Loucy (cell line): ENCODE results near the gene TBC1D20.

ENCODE experiments used
- H2AFZ ChIP-seq: fragments of 200-600 bp; sonication (generic); 2 replicates; pipeline ENCODE4 v1.6.0; 2016; ENCODE audit warnings: antibody characterized with exemption, mild to moderate bottlenecking, low read length, moderate library complexity
- H3F3A ChIP-seq: fragments of 200-600 bp; 2 replicates; pipeline ENCODE4 v1.6.0; 2016; ENCODE audit warnings: antibody characterized with exemption, low read depth, mild to moderate bottlenecking
- H3K27me3 ChIP-seq: fragments of 200-600 bp; sonication (generic); 2 replicates; pipeline ENCODE4 v1.6.1; 2014; ENCODE audit warnings: low read length, mild to moderate bottlenecking; ENCODE audit not compliant: insufficient read depth, poor library complexity, severe bottlenecking
- H3K36me3 ChIP-seq: fragments of 200-600 bp; sonication (generic); 2 replicates; pipeline ENCODE4 v1.6.1; 2016; ENCODE audit warnings: low read length; ENCODE audit not compliant: insufficient read depth
- H3K4me1 ChIP-seq: fragments of 200-600 bp; sonication (generic); 2 replicates; pipeline ENCODE4 v1.5.1; 2014; ENCODE audit warnings: low read length, mild to moderate bottlenecking; ENCODE audit not compliant: insufficient read depth, poor library complexity, severe bottlenecking
- H3K4me2 ChIP-seq: fragments of 200-600 bp; sonication (generic); 2 replicates; pipeline ENCODE4 v1.6.0; 2014; ENCODE audit warnings: antibody characterized with exemption, low read length, low read depth, mild to moderate bottlenecking; ENCODE audit not compliant: poor library complexity, severe bottlenecking
- H3K4me3 ChIP-seq: fragments of 200-600 bp; sonication (generic); 2 replicates; pipeline ENCODE4 v1.5.1; 2014; ENCODE audit warnings: low read length, mild to moderate bottlenecking, mixed read lengths; ENCODE audit not compliant: poor library complexity, severe bottlenecking
- H3K79me2 ChIP-seq: fragments of 200-600 bp; sonication (generic); 2 replicates; pipeline ENCODE4 v1.6.1; 2014; ENCODE audit warnings: low read length; ENCODE audit not compliant: insufficient read depth
- H3K9ac ChIP-seq: fragments of 200-600 bp; sonication (generic); 2 replicates; pipeline ENCODE4 v1.6.0; 2014; ENCODE audit warnings: mild to moderate bottlenecking, low read depth, low read length, moderate library complexity; ENCODE audit not compliant: poor library complexity, severe bottlenecking
- H3K9me2 ChIP-seq: fragments of 200-600 bp; sonication (generic); replicated peaks from 2 replicates; pipeline ENCODE4 v1.6.1; 2016; ENCODE audit warnings: low read depth, low read length, mixed read lengths
- H3K9me3 ChIP-seq: fragments of 200-600 bp; sonication (generic); 2 replicates; pipeline ENCODE4 v1.6.1; 2014; ENCODE audit warnings: mild to moderate bottlenecking, antibody characterized with exemption, low read length, low read depth; ENCODE audit not compliant: insufficient read depth
- H4K20me1 ChIP-seq: fragments of 200-600 bp; sonication (generic); 2 replicates; pipeline ENCODE4 v1.6.0; 2014; ENCODE audit warnings: antibody characterized with exemption, low read length, mild to moderate bottlenecking; ENCODE audit not compliant: insufficient read depth, poor library complexity, severe bottlenecking
- EZH2phosphoT487 ChIP-seq: fragments of 200-600 bp; IDR thresholded peaks from 2 replicates; pipeline ENCODE4 v1.6.1; 2018; ENCODE audit warnings: antibody characterized with exemption, mild to moderate bottlenecking, moderate library complexity, borderline replicate concordance
- TF ChIP-seq, protein P1 (sequence below): fragments of 200-600 bp; sonication (generic); conservative IDR thresholded peaks from 2 replicates; pipeline ENCODE4 v1.5.1; 2014; ENCODE audit warnings: mild to moderate bottlenecking, antibody characterized with exemption, low read length

The TBC1D20 gene

DNA sequence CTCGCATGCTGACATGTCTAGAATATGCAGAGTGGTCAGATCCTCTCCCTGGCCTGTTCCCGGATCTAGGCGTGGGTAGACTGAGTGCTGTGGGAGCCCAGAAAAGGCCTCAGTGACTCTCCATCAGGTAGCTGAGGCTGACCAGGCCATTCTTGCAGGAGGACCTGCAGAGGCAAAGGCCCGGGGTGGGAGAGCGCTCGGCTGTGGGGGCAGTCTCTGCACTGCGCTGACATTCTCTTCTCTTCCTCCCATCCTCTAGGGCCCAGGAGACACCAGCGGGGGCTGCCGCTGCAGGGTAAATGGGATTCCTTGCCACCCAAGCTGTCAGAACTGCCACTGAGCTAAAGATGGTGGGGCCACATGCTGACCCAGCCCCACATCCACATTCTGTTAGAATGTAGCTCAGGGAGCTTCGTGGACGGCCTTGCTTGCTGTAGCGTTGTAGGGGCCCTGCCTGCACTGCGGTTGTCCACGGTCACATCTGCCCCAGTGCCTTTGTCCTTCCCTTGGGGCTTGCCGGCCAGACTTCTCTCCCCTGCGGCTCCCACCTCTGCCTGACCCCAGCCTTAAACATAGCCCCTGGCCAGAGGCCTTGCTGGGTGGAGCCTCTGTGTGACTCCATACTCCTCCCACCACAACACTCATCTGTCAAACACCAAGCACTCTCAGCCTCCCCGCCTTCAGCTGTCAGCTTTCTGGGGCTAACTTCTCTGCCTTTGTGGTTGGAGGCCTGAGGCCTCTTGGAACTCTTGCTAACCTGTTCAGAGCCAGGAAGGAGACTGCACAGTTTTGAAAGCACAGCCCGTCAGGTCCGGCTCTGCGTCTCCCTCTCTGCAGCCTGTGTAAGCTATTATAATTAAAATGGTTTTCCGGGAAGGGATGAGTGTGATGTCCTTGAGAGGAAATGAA is 32.0 kb downstream of the TBC1D20 start:
- Histone ChIP-seq H3K9me3 (no peaks in the 10 kb centered on the region), H3K4me2 (no peak overlapping the region), H3K4me1 (peaks cover 16% of the 10 kb centered on the region), H3K9me2 (no peaks in the 10 kb centered on the region), H3K36me3 (peaks cover 22% of the 10 kb centered on the region; the same call in 1 of the 2 replicates), H2AFZ (no peak overlapping the region), H3K79me2 (no peaks in the 10 kb centered on the region), H3K4me3 (no peak overlapping the region), H3F3A (no peaks in the 10 kb centered on the region), H3K9ac (no peak overlapping the region), H3K27me3 (no peaks in the 10 kb centered on the region), H4K20me1 (no peaks in the 10 kb centered on the region)
- TF ChIP-seq, protein P1, sequence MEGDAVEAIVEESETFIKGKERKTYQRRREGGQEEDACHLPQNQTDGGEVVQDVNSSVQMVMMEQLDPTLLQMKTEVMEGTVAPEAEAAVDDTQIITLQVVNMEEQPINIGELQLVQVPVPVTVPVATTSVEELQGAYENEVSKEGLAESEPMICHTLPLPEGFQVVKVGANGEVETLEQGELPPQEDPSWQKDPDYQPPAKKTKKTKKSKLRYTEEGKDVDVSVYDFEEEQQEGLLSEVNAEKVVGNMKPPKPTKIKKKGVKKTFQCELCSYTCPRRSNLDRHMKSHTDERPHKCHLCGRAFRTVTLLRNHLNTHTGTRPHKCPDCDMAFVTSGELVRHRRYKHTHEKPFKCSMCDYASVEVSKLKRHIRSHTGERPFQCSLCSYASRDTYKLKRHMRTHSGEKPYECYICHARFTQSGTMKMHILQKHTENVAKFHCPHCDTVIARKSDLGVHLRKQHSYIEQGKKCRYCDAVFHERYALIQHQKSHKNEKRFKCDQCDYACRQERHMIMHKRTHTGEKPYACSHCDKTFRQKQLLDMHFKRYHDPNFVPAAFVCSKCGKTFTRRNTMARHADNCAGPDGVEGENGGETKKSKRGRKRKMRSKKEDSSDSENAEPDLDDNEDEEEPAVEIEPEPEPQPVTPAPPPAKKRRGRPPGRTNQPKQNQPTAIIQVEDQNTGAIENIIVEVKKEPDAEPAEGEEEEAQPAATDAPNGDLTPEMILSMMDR = no peak
- TF ChIP-seq EZH2phosphoT487 = no peak

DNA sequence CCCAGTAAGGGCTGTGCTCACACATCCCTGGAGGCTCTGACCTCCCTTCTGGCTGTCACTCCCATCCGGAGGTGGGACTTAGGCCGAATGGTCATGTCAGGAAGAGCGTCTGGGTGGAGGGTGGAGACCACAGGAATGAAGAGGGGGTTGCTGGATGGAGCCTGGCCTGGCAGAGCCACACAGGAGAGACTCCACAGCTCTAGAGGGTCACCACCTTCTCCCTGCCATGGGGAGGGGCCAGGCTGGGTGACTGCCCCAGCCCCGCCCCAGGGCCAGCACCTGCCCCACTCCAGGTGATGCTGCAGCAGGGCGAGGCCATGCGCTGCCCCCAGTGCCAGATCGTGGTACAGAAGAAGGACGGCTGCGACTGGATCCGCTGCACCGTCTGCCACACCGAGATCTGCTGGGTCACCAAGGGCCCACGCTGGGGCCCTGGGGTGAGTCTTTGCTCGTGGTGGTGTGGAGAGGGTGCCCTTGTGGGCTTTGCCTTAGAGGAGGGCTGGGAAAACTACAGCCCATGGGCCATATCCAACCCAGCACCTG is 33.6 kb downstream of the TBC1D20 start:
- Histone ChIP-seq H3K36me3 (peaks cover 14% of the 10 kb centered on the region; the same call in 1 of the 2 replicates), H3K4me1 (peaks cover 16% of the 10 kb centered on the region), H3K4me3 (no peak overlapping the region), H4K20me1 (no peaks in the 10 kb centered on the region), H3K27me3 (no peaks in the 10 kb centered on the region), H3K9me2 (no peaks in the 10 kb centered on the region), H3K79me2 (no peaks in the 10 kb centered on the region), H3K9ac (no peak overlapping the region), H3K4me2 (no peak overlapping the region), H3K9me3 (no peaks in the 10 kb centered on the region), H3F3A (no peaks in the 10 kb centered on the region), H2AFZ (no peak overlapping the region)
- TF ChIP-seq, protein P1 = no peak; the same call in 1 of the 2 replicates
- TF ChIP-seq EZH2phosphoT487 = no peak

DNA sequence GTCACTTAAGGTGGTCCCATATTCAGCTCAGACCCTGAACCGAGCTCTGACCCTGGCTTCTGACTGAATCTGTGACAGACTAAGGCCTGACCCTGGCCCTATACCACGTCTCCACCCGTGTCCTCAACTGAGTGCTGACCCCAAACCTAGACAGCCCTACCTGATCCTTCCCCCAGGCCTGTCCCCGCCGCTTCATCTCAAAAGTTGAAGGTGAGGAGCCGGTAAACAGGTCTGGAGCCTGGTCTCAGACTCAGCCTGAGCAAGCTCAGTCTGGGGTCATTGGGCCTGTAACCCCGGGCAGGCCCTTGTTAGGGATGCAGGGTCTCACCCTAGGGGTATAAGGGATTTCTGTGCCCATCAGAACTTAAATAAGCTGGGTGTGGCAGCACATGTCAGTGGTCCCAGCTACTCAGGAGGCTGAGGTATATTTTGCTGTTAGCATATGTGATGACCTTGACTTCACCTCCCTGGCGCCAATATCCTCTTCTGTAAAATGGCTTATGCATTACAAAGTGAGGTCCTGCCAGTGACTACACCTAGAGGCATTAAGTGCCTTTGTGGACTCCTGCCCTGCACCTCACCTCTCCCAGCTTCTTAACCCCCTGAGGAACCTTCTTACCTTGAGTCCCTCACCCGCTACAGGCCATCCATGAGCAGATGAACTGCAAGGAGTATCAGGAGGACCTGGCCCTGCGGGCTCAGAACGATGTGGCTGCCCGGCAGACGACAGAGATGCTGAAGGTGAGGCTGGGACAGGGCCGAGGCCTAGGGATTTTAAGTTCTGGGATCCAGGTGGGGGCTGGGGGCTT is 34.3 kb downstream of the TBC1D20 start:
- no peak for TF ChIP-seq EZH2phosphoT487
- TF ChIP-seq, protein P1 = no peak
- H3K9me3 ChIP-seq = no peaks in the 10 kb centered on the region
- no peak overlapping the region for H2AFZ ChIP-seq
- H3K4me3 ChIP-seq = no peak overlapping the region
- H3K4me2 ChIP-seq = no peak overlapping the region
- H3K4me1 ChIP-seq = peaks cover 9% of the 10 kb centered on the region
- H3K9ac ChIP-seq = no peak overlapping the region
- peaks cover 14% of the 10 kb centered on the region; the same call in 1 of the 2 replicates for H3K36me3 ChIP-seq
- no peaks in the 10 kb centered on the region for H3K9me2 ChIP-seq
- H4K20me1 ChIP-seq = no peaks in the 10 kb centered on the region
- H3K79me2 ChIP-seq = no peaks in the 10 kb centered on the region
- H3K27me3 ChIP-seq = no peaks in the 10 kb centered on the region
- no peaks in the 10 kb centered on the region for H3F3A ChIP-seq
